Esophagus squamous epithelium (tissue), 4 donors: ENCODE data around the gene MAP2K7.

ENCODE experiments used
- POLR2A ChIP-seq, 4 donors: fragments of 450-650 bp; IDR thresholded peaks; one replicate each; pipeline ENCODE4 v1.6.1; 2017; ENCODE audit warnings: antibody characterized with exemption in 4 of 4, mild to moderate bottlenecking in 4 of 4, moderate library complexity in 3 of 4
- TF ChIP-seq, protein P1 (sequence below), 6 experiments: fragments of 450-650 bp in 4 of 6; fragments of 200-600 bp in 2 of 6; sonication (generic) in 2 of 6; IDR thresholded peaks; one replicate each; pipeline ENCODE4 v1.5.1; 2016 to 2019; ENCODE audit warnings: antibody characterized with exemption in 6 of 6, mild to moderate bottlenecking in 4 of 6, moderate library complexity in 4 of 6

DNA sequence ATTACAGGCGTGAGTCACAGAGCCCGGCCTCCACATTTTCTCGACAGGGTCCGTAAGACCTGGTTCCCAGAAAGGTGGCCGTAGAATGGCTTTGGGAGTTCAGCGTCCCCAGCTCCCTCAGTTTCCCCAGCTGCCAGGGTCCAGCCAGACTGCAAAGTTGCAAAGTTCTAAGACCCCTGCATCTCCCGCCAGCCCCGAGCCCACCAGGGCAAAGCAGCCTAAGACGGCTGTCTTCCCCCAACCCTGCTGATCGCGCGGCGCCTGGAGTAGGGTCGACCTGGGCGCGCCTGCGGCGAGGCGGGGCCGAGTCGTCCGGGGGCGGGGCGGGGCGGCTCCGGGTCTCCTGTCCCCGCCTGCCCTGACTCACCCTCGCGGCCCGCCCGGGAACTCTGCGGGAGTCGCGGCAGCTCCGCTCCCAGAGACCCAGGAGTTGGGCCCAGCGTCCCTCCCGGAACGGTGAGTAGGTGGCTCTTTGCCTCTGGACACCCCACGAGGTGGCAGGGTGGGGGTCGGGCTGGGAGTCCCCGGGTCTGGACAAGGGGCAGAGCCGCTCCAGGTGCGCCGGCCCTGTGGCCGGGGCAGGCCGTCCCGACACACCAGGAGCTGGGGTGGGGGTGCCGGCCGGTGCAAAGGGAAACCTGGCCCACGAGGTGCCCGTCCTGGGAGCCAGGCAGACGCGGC, 15.4 kb upstream of the MAP2K7 start, which contains the start of gene LRRC8E:
- TF ChIP-seq POLR2A (IDR thresholded peaks at IDR 0.05): peak in 2 of 4 donors; percentile 45 to 65
- TF ChIP-seq, protein P1, sequence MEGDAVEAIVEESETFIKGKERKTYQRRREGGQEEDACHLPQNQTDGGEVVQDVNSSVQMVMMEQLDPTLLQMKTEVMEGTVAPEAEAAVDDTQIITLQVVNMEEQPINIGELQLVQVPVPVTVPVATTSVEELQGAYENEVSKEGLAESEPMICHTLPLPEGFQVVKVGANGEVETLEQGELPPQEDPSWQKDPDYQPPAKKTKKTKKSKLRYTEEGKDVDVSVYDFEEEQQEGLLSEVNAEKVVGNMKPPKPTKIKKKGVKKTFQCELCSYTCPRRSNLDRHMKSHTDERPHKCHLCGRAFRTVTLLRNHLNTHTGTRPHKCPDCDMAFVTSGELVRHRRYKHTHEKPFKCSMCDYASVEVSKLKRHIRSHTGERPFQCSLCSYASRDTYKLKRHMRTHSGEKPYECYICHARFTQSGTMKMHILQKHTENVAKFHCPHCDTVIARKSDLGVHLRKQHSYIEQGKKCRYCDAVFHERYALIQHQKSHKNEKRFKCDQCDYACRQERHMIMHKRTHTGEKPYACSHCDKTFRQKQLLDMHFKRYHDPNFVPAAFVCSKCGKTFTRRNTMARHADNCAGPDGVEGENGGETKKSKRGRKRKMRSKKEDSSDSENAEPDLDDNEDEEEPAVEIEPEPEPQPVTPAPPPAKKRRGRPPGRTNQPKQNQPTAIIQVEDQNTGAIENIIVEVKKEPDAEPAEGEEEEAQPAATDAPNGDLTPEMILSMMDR (IDR thresholded peaks at IDR 0.05): no peak
